Hepatocyte (in vitro differentiated cells): ENCODE results near the gene KLK11.

ENCODE experiments used
- EZH2 ChIP-seq: fragments of 200-600 bp; sonication (generic); IDR thresholded peaks from 2 replicates; pipeline ENCODE4 v1.6.1; 2016; ENCODE audit warnings: antibody characterized with exemption, mild to moderate bottlenecking, borderline replicate concordance
- EZH2phosphoT487 ChIP-seq: fragments of 200-600 bp; sonication (generic); IDR thresholded peaks from one replicate; pipeline ENCODE4 v1.6.1; 2018; ENCODE audit warnings: antibody characterized with exemption, mild to moderate bottlenecking, low read depth, moderate library complexity; ENCODE audit not compliant: unreplicated experiment, severe bottlenecking
- TF ChIP-seq, protein P1 (sequence below): fragments of 200-600 bp; sonication (generic); IDR thresholded peaks from 2 replicates; pipeline ENCODE4 v1.5.1; 2016; ENCODE audit warnings: antibody characterized with exemption, mild to moderate bottlenecking; ENCODE audit not compliant: poor library complexity

DNA sequence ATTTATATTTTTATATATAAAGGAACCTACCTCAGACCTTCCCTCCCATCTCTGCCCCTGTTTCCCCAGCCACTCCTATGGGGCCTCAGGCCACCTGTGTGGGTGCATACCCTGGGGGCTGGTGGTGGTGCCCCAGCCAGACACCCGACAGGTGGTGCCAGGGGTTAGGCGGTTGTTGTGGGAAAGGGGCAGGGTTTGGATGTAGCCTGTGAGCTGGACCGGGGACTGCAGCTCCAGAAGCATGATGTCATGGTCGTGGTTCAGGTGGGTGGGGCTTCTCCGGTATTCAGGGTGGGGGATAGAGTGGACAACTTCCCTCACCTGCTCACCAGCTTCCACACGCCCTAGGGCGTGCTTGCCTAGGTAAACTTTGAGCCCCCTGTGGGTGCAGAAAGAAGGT is 33.3 kb upstream of the KLK11 start:
- TF ChIP-seq EZH2 (no peak), EZH2phosphoT487 (no peak)
- TF ChIP-seq, protein P1, sequence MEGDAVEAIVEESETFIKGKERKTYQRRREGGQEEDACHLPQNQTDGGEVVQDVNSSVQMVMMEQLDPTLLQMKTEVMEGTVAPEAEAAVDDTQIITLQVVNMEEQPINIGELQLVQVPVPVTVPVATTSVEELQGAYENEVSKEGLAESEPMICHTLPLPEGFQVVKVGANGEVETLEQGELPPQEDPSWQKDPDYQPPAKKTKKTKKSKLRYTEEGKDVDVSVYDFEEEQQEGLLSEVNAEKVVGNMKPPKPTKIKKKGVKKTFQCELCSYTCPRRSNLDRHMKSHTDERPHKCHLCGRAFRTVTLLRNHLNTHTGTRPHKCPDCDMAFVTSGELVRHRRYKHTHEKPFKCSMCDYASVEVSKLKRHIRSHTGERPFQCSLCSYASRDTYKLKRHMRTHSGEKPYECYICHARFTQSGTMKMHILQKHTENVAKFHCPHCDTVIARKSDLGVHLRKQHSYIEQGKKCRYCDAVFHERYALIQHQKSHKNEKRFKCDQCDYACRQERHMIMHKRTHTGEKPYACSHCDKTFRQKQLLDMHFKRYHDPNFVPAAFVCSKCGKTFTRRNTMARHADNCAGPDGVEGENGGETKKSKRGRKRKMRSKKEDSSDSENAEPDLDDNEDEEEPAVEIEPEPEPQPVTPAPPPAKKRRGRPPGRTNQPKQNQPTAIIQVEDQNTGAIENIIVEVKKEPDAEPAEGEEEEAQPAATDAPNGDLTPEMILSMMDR, result no peak
